A549 (cell line): ENCODE data around the gene SNAI1. TPM values are rescaled to one million over a fixed set of nuclear protein-coding genes. Genes with fewer than 3 reads are reported as not detected.
"Not testable (repeated sequence)": the region's sequence is repeated elsewhere in the genome, so short reads cannot be mapped to it uniquely, and the experiment has no call there.

ENCODE experiments used
- ATAC-seq, 2 experiments: fragments of 200-7000 bp in 1 of 2; fragments of >200 bp in 1 of 2; cut with Nextera tagmentation in 1 of 2; cut with Tn5 transposase in 1 of 2; 3 replicates each; pipeline versions ENCODE4 v1.8.0 to v1.9.1; 2018 to 2020; ENCODE audit warnings: mild to moderate bottlenecking in 1 of 2, moderate library complexity in 1 of 2
- CTCF ChIA-PET: fragments of 300-600 bp; sonication (Branson Sonifier 250); formaldehyde crosslinking; extraction: SDS; loops from one replicate; lab custom pipeline; 2021; ENCODE audit warnings: antibody characterized with exemption, inconsistent platforms; lab: Yijun Ruan, JAX
- POLR2A ChIA-PET: fragments of 350-600 bp; formaldehyde crosslinking; extraction: SDS; loops from one replicate; lab custom pipeline; 2021; ENCODE audit warnings: antibody characterized with exemption, inconsistent platforms; lab: Yijun Ruan, JAX
- DNase-seq, 2 experiments: peaks; one replicate each; pipeline versions ENCODE4 v3.0.0 to v3.0.0-alpha.2; 2011 to 2016; ENCODE audit warnings: low read depth in 1 of 2, low spot score in 1 of 2
- FAIRE-seq: peaks from 2 replicates; lab custom pipeline; 2011; peaks lifted over from hg19 to GRCh38; lab: Jason Lieb, UNC
- H3K27ac ChIP-seq, 2 experiments: fragments of >200 bp; sonication (Bioruptor Twin); formaldehyde crosslinking; 3 replicates each; pipeline ENCODE4 v1.5.1; 2016 to 2017
- H3K4me1 ChIP-seq: fragments of >200 bp; sonication (Bioruptor Twin); formaldehyde crosslinking; 3 replicates; pipeline ENCODE4 v1.6.1; 2016
- H3K4me2 ChIP-seq: fragments of >200 bp; sonication (Bioruptor Twin); formaldehyde crosslinking; 3 replicates; pipeline ENCODE4 v1.6.1; 2016
- H3K4me3 ChIP-seq: fragments of >200 bp; sonication (Bioruptor Twin); formaldehyde crosslinking; 3 replicates; pipeline ENCODE4 v1.5.1; 2016
- H3K9me3 ChIP-seq: fragments of >200 bp; sonication (Bioruptor Twin); formaldehyde crosslinking; 3 replicates; pipeline ENCODE4 v1.6.1; 2016
- BHLHE40 ChIP-seq: IDR thresholded peaks from 2 replicates; pipeline ENCODE4 v1.6.1; 2012; ENCODE audit warnings: low read depth, low read length, inconsistent platforms
- CBX8 ChIP-seq: fragments of 200-600 bp; sonication (generic); IDR thresholded peaks from 2 replicates; pipeline ENCODE4 v1.6.1; 2016
- CHD2 ChIP-seq: fragments of 150-350 bp; IDR thresholded peaks from 2 replicates; pipeline ENCODE4 v1.6.1; 2014; ENCODE audit warnings: low read length; ENCODE audit not compliant: partially characterized antibody
- CHD4 ChIP-seq: fragments of 200-600 bp; sonication (generic); IDR thresholded peaks from 2 replicates; pipeline ENCODE4 v1.6.1; 2016; ENCODE audit warnings: antibody characterized with exemption, mild to moderate bottlenecking, borderline replicate concordance
- EHF ChIP-seq: fragments of 250-450 bp; sonication (Bioruptor Pico); IDR thresholded peaks from 2 replicates; pipeline ENCODE4 v1.5.0; 2020; ENCODE audit warnings: mild to moderate bottlenecking
- FOSB ChIP-seq: fragments of 250-450 bp; sonication (Bioruptor Pico); IDR thresholded peaks from 2 replicates; pipeline ENCODE4 v1.5.0; 2020; ENCODE audit warnings: mild to moderate bottlenecking, moderate library complexity
- HEYL ChIP-seq: fragments of 250-450 bp; sonication (Bioruptor Pico); IDR thresholded peaks from 2 replicates; pipeline ENCODE4 v1.8.0; 2021; ENCODE audit warnings: mild to moderate bottlenecking, moderate library complexity
- HOXA7 ChIP-seq: fragments of 250-450 bp; sonication (Bioruptor Pico); IDR thresholded peaks from 2 replicates; pipeline ENCODE4 v1.5.0; 2020; ENCODE audit warnings: mild to moderate bottlenecking, moderate library complexity
- HOXB13 ChIP-seq: fragments of 250-450 bp; sonication (Bioruptor Pico); IDR thresholded peaks from 2 replicates; pipeline ENCODE4 v1.5.0; 2020; ENCODE audit warnings: low read depth, mild to moderate bottlenecking, moderate library complexity
- JUNB ChIP-seq: fragments of >200 bp; sonication (Bioruptor Twin); formaldehyde crosslinking; IDR thresholded peaks from 2 replicates; pipeline ENCODE4 v1.6.1; 2016
- KDM1A ChIP-seq: fragments of 200-600 bp; sonication (generic); IDR thresholded peaks from 2 replicates; pipeline ENCODE4 v1.6.1; 2016; ENCODE audit warnings: low read depth, mild to moderate bottlenecking
- KDM5A ChIP-seq: fragments of 200-600 bp; sonication (generic); IDR thresholded peaks from 2 replicates; pipeline ENCODE4 v1.6.1; 2016; ENCODE audit warnings: antibody characterized with exemption, mild to moderate bottlenecking
- MYC ChIP-seq: IDR thresholded peaks from 2 replicates; pipeline ENCODE4 v1.6.1; 2012; ENCODE audit warnings: mild to moderate bottlenecking, inconsistent platforms, low read length, improper control_type of control experiment, borderline replicate concordance
- NFE2L2 ChIP-seq: fragments of 150-350 bp; conservative IDR thresholded peaks from 2 replicates; pipeline ENCODE4 v1.6.1; 2014; ENCODE audit warnings: low read length
- NR3C1 ChIP-seq: fragments of >200 bp; sonication (Bioruptor Twin); formaldehyde crosslinking; IDR thresholded peaks from 3 replicates; pipeline ENCODE4 v1.6.1; 2017
- PHF8 ChIP-seq: fragments of 200-600 bp; sonication (generic); IDR thresholded peaks from 2 replicates; pipeline ENCODE4 v1.6.1; 2016; ENCODE audit warnings: low read depth, mild to moderate bottlenecking, antibody characterized with exemption, moderate library complexity, borderline replicate concordance
- POLR2A ChIP-seq: IDR thresholded peaks from 2 replicates; pipeline ENCODE4 v1.6.1; 2012; ENCODE audit warnings: mild to moderate bottlenecking, low read length
- POLR2AphosphoS2 ChIP-seq: conservative IDR thresholded peaks from 2 replicates; pipeline ENCODE4 v1.6.1; 2012; ENCODE audit warnings: low read length, improper control_type of control experiment, inconsistent platforms
- RAD21 ChIP-seq, 2 experiments: fragments of >200 bp in 1 of 2; sonication (Bioruptor Twin) in 1 of 2; formaldehyde crosslinking in 1 of 2; IDR thresholded peaks in 1 of 2; conservative IDR thresholded peaks in 1 of 2; 2 replicates in 1 of 2; 3 replicates in 1 of 2; pipeline ENCODE4 v1.6.1; 2012 to 2018; ENCODE audit warnings: inconsistent platforms in 1 of 2
- RCOR1 ChIP-seq: fragments of 150-350 bp; IDR thresholded peaks from 2 replicates; pipeline ENCODE4 v1.6.1; 2014; ENCODE audit warnings: antibody characterized with exemption, low read length, low read depth
- SMC3 ChIP-seq: fragments of >200 bp; sonication (Bioruptor Twin); formaldehyde crosslinking; IDR thresholded peaks from 3 replicates; pipeline ENCODE4 v1.6.1; 2018; ENCODE audit warnings: inconsistent platforms
- ZFP36 ChIP-seq: fragments of 450-650 bp; IDR thresholded peaks from 2 replicates; pipeline ENCODE4 v1.6.1; 2014; ENCODE audit warnings: borderline replicate concordance; ENCODE audit not compliant: partially characterized antibody
- WGBS: methylation state at CpG from one replicate; pipeline ENCODE4 v1.1.6; 2017; ENCODE audit errors: missing lambda C conversion rate; 5-methylcytosine and 5-hydroxymethylcytosine counted together
- polyA plus RNA-seq, 4 experiments: library from polyadenylated mRNA; depleted of rRNA in 3 of 4; stranded (reverse); fragments of >200 nt; fragmentation: RNase III in 1 of 4; extraction: RNeasy Plus Mini Kit Qiagen cat#74134 plus additional on column Dnase treatment in 1 of 4; gene quantifications; 2 replicates in 3 of 4; 3 replicates in 1 of 4; pipeline ENCODE4 v1.2.3, GENCODE V29; 2011 to 2017
- TF ChIP-seq, protein P1 (sequence below): fragments of >200 bp; sonication (Bioruptor Twin); formaldehyde crosslinking; IDR thresholded peaks from 2 replicates; pipeline ENCODE4 v1.6.1; 2016
- TF ChIP-seq, protein P2 (sequence below): IDR thresholded peaks from 2 replicates; pipeline ENCODE4 v1.6.1; 2012
- TF ChIP-seq, protein P3 (sequence below): fragments of 150-350 bp; IDR thresholded peaks from 2 replicates; pipeline ENCODE4 v1.6.1; 2014; ENCODE audit warnings: low read depth, mild to moderate bottlenecking, low read length
- TF ChIP-seq, protein P4 (sequence below): fragments of 250-450 bp; sonication (Bioruptor Pico); IDR thresholded peaks from 2 replicates; pipeline ENCODE4 v1.5.0; 2020; ENCODE audit warnings: low read depth, mild to moderate bottlenecking, moderate library complexity
- TF ChIP-seq, protein P5 (sequence below): fragments of 250-450 bp; sonication (Bioruptor Pico); IDR thresholded peaks from 2 replicates; pipeline ENCODE4 v1.5.0; 2021; ENCODE audit warnings: mild to moderate bottlenecking, moderate library complexity, borderline replicate concordance

Gene SNAI1
- polyA plus RNA-seq, 2 of the 4 experiments (the other 2 are of a cell fraction), result 7.0 to 11.1 TPM

DNA sequence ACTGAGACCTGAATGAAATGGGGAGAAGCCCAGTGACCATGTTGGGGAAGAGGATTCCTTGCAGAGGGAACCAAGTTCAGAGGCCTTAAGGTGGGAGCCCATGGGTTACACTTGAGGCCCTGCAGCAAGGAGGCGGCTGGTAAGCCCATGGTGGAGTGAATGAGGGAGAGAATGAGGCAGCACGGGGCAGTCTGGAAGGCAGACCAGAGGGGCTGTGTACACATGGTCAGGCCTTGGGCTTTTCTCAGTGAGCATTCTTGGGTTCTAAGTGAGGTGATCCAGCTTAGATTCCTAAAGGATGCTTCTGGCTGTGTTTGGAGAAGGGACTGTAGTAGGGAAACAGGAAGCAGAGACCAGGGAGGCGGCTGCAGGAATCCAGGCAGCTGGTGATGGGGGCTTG lies 27.6 kb upstream of the SNAI1 start:
- H3K9me3 ChIP-seq, result no peaks in the 10 kb centered on the region
- no peak for ATAC-seq
- no peak overlapping the region for H3K4me3 ChIP-seq
- ChIA-PET POLR2A (no interaction called here), CTCF (interaction anchor here (0.9 to 3.4 kb wide), 3 partner anchors 10 to 23 kb away, joined by 3 to 17 read pairs (median 4); no protein-coding TSS in a partner anchor)
- no peak overlapping the region for H3K4me2 ChIP-seq
- no peak overlapping the region for H3K27ac ChIP-seq
- H3K4me1 ChIP-seq, result peaks cover 12% of the 10 kb centered on the region; the same call in 2 of the 3 replicates
- 97% methylated on average over 3 of the region's 3 CpGs for WGBS
- no peak for FAIRE-seq
- no peak for TF ChIP-seq FOSB (CRISPR knock-in tag)
- TF ChIP-seq NR3C1, result no peak
- no peak for TF ChIP-seq POLR2A
- TF ChIP-seq, protein P1, sequence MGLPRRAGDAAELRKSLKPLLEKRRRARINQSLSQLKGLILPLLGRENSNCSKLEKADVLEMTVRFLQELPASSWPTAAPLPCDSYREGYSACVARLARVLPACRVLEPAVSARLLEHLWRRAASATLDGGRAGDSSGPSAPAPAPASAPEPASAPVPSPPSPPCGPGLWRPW, result no peak
- no peak for TF ChIP-seq POLR2AphosphoS2
- TF ChIP-seq, protein P2, sequence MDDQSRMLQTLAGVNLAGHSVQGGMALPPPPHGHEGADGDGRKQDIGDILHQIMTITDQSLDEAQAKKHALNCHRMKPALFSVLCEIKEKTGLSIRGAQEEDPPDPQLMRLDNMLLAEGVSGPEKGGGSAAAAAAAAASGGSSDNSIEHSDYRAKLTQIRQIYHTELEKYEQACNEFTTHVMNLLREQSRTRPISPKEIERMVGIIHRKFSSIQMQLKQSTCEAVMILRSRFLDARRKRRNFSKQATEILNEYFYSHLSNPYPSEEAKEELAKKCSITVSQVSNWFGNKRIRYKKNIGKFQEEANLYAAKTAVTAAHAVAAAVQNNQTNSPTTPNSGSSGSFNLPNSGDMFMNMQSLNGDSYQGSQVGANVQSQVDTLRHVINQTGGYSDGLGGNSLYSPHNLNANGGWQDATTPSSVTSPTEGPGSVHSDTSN, result no peak
- TF ChIP-seq, protein P3, sequence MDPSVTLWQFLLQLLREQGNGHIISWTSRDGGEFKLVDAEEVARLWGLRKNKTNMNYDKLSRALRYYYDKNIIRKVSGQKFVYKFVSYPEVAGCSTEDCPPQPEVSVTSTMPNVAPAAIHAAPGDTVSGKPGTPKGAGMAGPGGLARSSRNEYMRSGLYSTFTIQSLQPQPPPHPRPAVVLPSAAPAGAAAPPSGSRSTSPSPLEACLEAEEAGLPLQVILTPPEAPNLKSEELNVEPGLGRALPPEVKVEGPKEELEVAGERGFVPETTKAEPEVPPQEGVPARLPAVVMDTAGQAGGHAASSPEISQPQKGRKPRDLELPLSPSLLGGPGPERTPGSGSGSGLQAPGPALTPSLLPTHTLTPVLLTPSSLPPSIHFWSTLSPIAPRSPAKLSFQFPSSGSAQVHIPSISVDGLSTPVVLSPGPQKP, result no peak
- TF ChIP-seq CHD2, result no peak
- no peak for TF ChIP-seq EHF
- TF ChIP-seq KDM1A, result no peak
- no peak for TF ChIP-seq NFE2L2
- no peak for TF ChIP-seq KDM5A
- TF ChIP-seq, protein P4, sequence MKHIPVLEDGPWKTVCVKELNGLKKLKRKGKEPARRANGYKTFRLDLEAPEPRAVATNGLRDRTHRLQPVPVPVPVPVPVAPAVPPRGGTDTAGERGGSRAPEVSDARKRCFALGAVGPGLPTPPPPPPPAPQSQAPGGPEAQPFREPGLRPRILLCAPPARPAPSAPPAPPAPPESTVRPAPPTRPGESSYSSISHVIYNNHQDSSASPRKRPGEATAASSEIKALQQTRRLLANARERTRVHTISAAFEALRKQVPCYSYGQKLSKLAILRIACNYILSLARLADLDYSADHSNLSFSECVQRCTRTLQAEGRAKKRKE, result no peak
- TF ChIP-seq BHLHE40, result no peak
- no peak for TF ChIP-seq HEYL
- no peak for TF ChIP-seq PHF8
- no peak for TF ChIP-seq MYC
- no peak for TF ChIP-seq ZFP36
- DNase-seq, result no peak

DNA sequence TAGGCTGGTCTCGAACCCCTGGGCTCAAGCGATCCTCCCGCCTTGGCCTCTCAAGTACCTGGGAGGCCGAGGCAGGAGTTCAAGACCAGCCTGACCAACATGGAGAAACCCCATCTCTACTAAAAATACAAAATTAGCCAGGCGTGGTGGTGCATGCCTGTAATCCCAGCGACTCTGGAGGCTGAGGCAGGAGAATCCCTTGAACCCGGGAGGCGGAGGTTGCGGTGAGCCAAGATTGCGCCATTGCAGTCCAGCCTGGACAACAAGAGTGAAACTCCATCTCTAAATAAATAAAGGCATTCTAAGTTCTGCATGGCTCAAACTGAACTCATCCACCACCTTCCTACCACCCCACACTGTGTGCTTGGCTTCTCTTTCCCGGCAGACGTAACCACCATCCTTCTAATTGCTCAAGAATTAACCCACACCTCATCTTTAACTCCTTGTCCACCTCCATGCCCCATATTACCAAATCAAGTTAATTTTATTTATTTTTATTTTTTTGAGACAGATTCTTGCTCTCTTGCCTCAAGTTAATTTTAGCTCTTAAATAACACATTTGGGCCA lies 26.9 kb upstream of the SNAI1 start:
- H3K4me1 ChIP-seq, H3K4me3 ChIP-seq, H3K4me2 ChIP-seq, DNase-seq, H3K27ac ChIP-seq, POLR2A ChIA-PET, ATAC-seq, FAIRE-seq, H3K9me3 ChIP-seq: not testable (repeated sequence)
- CTCF ChIA-PET, result interaction anchor here (0.7 to 3.4 kb wide), 5 partner anchors 9 to 116 kb away, joined by 3 to 17 read pairs (median 4); no protein-coding TSS in a partner anchor
- 89% methylated on average over 12 of the region's 12 CpGs for WGBS

DNA sequence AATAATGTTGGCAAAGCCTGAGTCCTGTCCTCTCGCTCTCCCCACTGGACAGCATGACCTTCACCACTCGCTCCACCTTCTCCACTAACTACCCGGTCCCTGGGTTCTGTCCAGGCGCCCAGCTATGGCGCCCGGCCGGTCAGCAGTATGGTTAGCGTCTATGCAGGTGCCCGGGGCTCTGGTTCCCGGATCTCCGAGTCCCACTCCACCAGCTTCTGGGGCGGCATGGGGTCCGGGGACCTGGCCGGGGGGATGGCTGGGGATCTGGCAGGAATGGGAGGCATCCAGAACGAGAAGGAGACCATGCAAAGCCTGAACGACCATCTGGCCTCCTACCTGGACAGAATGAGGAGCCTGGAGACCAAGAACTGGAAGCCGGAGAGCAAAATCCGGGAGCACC lies 26.1 kb upstream of the SNAI1 start:
- no peak for DNase-seq
- POLR2A ChIA-PET, result no interaction called here
- ATAC-seq, result no peak
- TF ChIP-seq JUNB (no peak), RAD21 (conservative IDR thresholded peaks at IDR 0.05 in 1 of 2, IDR thresholded peaks at IDR 0.05 in 1 of 2) (no peak), ZFP36 (no peak), KDM1A (no peak), RCOR1 (no peak), CBX8 (no peak), NFE2L2 (no peak), CHD4 (no peak), HOXA7 (no peak), CHD2 (no peak), HOXB13 (CRISPR knock-in tag) (no peak), SMC3 (no peak)
- TF ChIP-seq, protein P5, sequence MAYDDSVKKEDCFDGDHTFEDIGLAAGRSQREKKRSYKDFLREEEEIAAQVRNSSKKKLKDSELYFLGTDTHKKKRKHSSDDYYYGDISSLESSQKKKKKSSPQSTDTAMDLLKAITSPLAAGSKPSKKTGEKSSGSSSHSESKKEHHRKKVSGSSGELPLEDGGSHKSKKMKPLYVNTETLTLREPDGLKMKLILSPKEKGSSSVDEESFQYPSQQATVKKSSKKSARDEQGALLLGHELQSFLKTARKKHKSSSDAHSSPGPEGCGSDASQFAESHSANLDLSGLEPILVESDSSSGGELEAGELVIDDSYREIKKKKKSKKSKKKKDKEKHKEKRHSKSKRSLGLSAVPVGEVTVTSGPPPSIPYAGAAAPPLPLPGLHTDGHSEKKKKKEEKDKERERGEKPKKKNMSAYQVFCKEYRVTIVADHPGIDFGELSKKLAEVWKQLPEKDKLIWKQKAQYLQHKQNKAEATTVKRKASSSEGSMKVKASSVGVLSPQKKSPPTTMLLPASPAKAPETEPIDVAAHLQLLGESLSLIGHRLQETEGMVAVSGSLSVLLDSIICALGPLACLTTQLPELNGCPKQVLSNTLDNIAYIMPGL, result no peak
- TF ChIP-seq, protein P3, result no peak
- TF ChIP-seq, protein P1, result no peak
- TF ChIP-seq, all 56 proteins: peak for 0
- Histone ChIP-seq H3K9me3 (no peaks in the 10 kb centered on the region), H3K27ac (no peak overlapping the region), H3K4me3 (no peak overlapping the region), H3K4me1 (no peaks in the 10 kb centered on the region), H3K4me2 (no peak overlapping the region)
- WGBS, result 96% methylated on average over 12 of the region's 18 CpGs
- CTCF ChIA-PET, result interaction anchor here (0.7 to 3.4 kb wide), 7 partner anchors 9 to 128 kb away, joined by 3 to 17 read pairs (median 5); no protein-coding TSS in a partner anchor
- FAIRE-seq, result no peak
